Central memory CD4-positive, alpha-beta T cell (primary cell): ENCODE results near the gene PNPLA1.
A peak's percentile ranks its signal among the peaks of the same experiment; 100 is the strongest.

Experiments used
- DNase-seq: peaks from one replicate; pipeline ENCODE4 v3.0.0; 2022

PNPLA1 gene

GRCh38 chr6:36285797-36286196 lies 15.9 kb downstream of the PNPLA1 start:
- no peak for DNase-seq

- DNase-seq, result no peak
Observed at GRCh38 chr6:36286858-36287257, 17.0 kb downstream of the PNPLA1 start.

GRCh38 chr6:36289281-36289878 lies 19.5 kb downstream of the PNPLA1 start:
- DNase-seq, result no peak

- no peak for DNase-seq
Observed at GRCh38 chr6:36290668-36291620, 21.1 kb downstream of the PNPLA1 start.

GRCh38 chr6:36292170-36292569 lies 22.3 kb downstream of the PNPLA1 start:
- DNase-seq, result no peak

GRCh38 chr6:36296240-36296639 lies 26.4 kb downstream of the PNPLA1 start:
- no peak for DNase-seq

- no peak for DNase-seq
Observed at GRCh38 chr6:36297051-36297450, 27.2 kb downstream of the PNPLA1 start.

- DNase-seq, result no peak
Observed at GRCh38 chr6:36297511-36297910, 27.7 kb downstream of the PNPLA1 start.

GRCh38 chr6:36298027-36298426 lies 28.2 kb downstream of the PNPLA1 start:
- no peak for DNase-seq

- DNase-seq, result no peak
Observed at GRCh38 chr6:36301085-36301658, 31.3 kb downstream of the PNPLA1 start.

GRCh38 chr6:36301781-36302180 lies 31.9 kb downstream of the PNPLA1 start:
- no peak for DNase-seq

- peak; percentile 84 for DNase-seq
Observed at GRCh38 chr6:36302227-36302976, 32.5 kb downstream of the PNPLA1 start.

- DNase-seq, result no peak
Observed at GRCh38 chr6:36305885-36306284, 36.0 kb downstream of the PNPLA1 start.

- no peak for DNase-seq
Observed at GRCh38 chr6:36306375-36306774, 36.5 kb downstream of the PNPLA1 start.

- no peak for DNase-seq
Observed at GRCh38 chr6:36308514-36308913, 38.7 kb downstream of the PNPLA1 start.

- no peak for DNase-seq
Observed at GRCh38 chr6:36309203-36309602, 39.3 kb downstream of the PNPLA1 start.

- no peak for DNase-seq
Observed at GRCh38 chr6:36309900-36310299, 40.0 kb downstream of the PNPLA1 start.

- DNase-seq, result no peak
Observed at GRCh38 chr6:36312854-36313648, 43.2 kb downstream of the PNPLA1 start.

- DNase-seq, result no peak
Observed at GRCh38 chr6:36313649-36313936, 43.7 kb downstream of the PNPLA1 start.

GRCh38 chr6:36314221-36315014 lies 44.6 kb downstream of the PNPLA1 start:
- no peak for DNase-seq

- no peak for DNase-seq
Observed at GRCh38 chr6:36315921-36316320, 46.1 kb downstream of the PNPLA1 start.

GRCh38 chr6:36317623-36318022 lies 47.8 kb downstream of the PNPLA1 start:
- no peak for DNase-seq
